NT2/D1 (cell line): ENCODE data around the gene ADAM17.

Source experiments
- SUZ12 ChIP-seq: IDR thresholded peaks from 2 replicates; pipeline ENCODE4 v1.6.1; 2011; ENCODE audit not compliant: insufficient read length, insufficient read depth; ENCODE audit errors: extremely low read depth
- YY1 ChIP-seq: IDR thresholded peaks from 2 replicates; pipeline ENCODE4 v1.6.1; 2011; ENCODE audit not compliant: insufficient read length, insufficient read depth
- ZNF274 ChIP-seq: IDR thresholded peaks from 2 replicates; pipeline ENCODE4 v1.6.1; 2011; ENCODE audit warnings: mild to moderate bottlenecking, low read depth, low read length

DNA sequence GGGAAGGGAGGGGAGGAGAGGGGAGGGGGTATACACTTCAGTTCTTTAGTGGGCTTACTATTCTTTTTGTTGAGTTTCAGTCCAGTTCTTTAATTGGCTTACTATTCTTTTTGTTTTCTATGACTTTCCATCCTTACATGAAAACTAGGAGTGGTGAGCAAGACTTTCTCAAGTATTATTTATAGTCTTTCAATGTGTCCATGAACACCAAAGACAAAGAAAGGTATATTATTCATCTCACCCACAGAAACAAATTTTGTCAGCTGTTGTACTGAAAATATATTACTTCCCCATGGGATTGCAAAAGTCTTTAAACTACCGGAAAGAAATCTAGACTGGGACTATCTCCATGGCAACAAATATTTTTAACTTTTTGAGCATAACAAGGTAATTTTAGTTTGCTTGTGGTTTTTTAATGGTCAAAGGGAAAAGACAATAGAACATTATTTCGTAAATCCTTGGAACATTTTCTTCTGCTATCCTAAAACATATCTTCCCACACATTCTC is 17.6 kb downstream of the ADAM17 start:
- no peak for TF ChIP-seq YY1
- no peak for TF ChIP-seq ZNF274
- no peak for TF ChIP-seq SUZ12
